Left lung (tissue), 10 donors: Measurements from ENCODE around the gene SECTM1. TPM values are rescaled to one million over a fixed set of nuclear protein-coding genes. Genes with fewer than 3 reads are reported as not detected.

ENCODE experiments used
- ATAC-seq: fragments of 200-7000 bp; cut with Tn5 transposase; one replicate; pipeline ENCODE4 v1.9.1; 2020; ENCODE audit warnings: moderate library complexity
- DNase-seq, 4 donors: peaks; one replicate each; pipeline ENCODE4 v3.0.0-alpha.2; 2013 to 2020
- H3K27ac ChIP-seq, 2 donors: fragments of 200-600 bp; sonication (generic) in 1 of 2; one replicate each; pipeline versions ENCODE4 v1.5.0 to v1.8.0; 2020 to 2021
- H3K27me3 ChIP-seq, 2 donors: fragments of 200-600 bp; sonication (generic) in 1 of 2; one replicate each; pipeline versions ENCODE4 v1.5.0 to v1.8.0; 2020 to 2021
- H3K36me3 ChIP-seq, 2 donors: fragments of 200-600 bp; sonication (generic) in 1 of 2; one replicate each; pipeline versions ENCODE4 v1.5.0 to v1.8.0; 2020 to 2021
- H3K4me1 ChIP-seq, 2 donors: fragments of 200-600 bp; one replicate each; pipeline ENCODE4 v1.8.0; 2021
- H3K4me3 ChIP-seq, 2 donors: fragments of 200-600 bp; sonication (generic) in 1 of 2; one replicate each; pipeline versions ENCODE4 v1.5.0 to v1.8.0; 2020 to 2021; ENCODE audit warnings: mild to moderate bottlenecking in 1 of 2
- H3K9me3 ChIP-seq, 2 donors: fragments of 200-600 bp; sonication (generic) in 1 of 2; one replicate each; pipeline versions ENCODE4 v1.5.0 to v1.8.0; 2020 to 2021
- CTCF ChIP-seq, 2 donors: fragments of 200-600 bp; sonication (generic) in 1 of 2; IDR thresholded peaks; one replicate each; pipeline versions ENCODE4 v1.5.0 to v1.8.0; 2021; ENCODE audit warnings: antibody characterized with exemption in 2 of 2
- intact Hi-C, 2 donors: fragments of 100-400 bp; cut with DNase I; formaldehyde crosslinking; loops; one replicate each; pipeline versions ENCODE4 v1.11.2 to v1.14.2; 2022
- polyA plus RNA-seq, 6 donors: library from polyadenylated mRNA; unstranded; fragments of 120-200 nt; gene quantifications; one replicate each; pipeline ENCODE4 v1.2.1, GENCODE V29; 2013; ENCODE audit not compliant: insufficient read length in 6 of 6
- total RNA-seq, 2 donors: library from RNA; stranded (reverse); fragmentation: NEBNext Ultra II Directional; extraction: Animal tissue kit (Norgen Biotek cat#: 25700); gene quantifications; one replicate each; pipeline ENCODE4 v1.2.1, GENCODE V29; 2021
- donor health status: DM: no; HTN: yes; CAD: no.
- donor health status: DM: no; HTN: no; CAD: no.

SECTM1 gene
- total and polyA plus RNA-seq, 8 donors: 1.9 to 36.8 (median 2.7) TPM

DNA sequence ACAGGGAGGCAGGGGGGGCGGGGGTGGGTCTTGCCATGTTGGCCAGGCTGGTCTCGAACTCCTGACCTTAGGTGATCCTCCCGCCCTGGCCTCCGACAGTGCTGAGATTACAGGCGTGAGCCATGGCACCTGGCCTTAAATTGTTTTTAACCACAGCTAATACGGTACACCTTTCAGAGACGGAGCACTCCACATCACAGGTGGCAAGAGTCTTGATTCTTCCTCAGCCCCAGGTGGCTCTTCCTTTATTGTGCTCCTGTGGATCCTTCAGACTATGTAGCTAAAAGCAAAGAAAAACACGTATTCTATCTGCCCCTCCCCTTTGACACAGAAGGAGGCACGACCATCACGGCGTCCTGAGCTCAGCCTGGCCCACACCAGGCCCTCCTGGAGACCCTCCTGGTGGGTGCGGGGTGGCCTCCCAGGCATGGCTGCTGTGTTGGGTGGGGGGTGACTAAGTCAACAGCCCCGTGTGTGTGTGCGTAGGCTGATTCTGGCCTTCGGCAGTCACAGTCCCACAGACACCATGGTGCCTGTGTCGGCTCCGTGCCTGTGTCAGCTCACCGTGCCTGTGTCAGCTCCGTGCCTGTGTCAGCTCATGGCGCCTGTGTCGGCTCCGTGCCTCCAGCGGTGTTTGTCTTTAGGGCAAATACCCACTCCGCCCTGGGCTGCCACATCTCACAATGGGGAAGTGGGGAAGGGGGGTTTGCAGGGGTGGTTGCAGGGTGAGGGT is 10.8 kb upstream of the SECTM1 start:
- DNase-seq (peak in 1 of 4 donors; percentile 47), ATAC-seq (no peak)
- H3K27me3 ChIP-seq: peaks cover 0 to 13% of the 10 kb centered on the region in 2 donors
- no peaks in the 10 kb centered on the region for H3K9me3 ChIP-seq
- H3K4me1 ChIP-seq: no peaks in the 10 kb centered on the region
- H3K27ac ChIP-seq: no peak overlapping the region
- no peak for TF ChIP-seq CTCF (IDR thresholded peaks at IDR 0.05)
- H3K36me3 ChIP-seq: no peaks in the 10 kb centered on the region
- intact Hi-C loops: no loop called here
- no peak overlapping the region for H3K4me3 ChIP-seq

GRCh38 chr17:82343560-82343959 is 10.0 kb upstream of the SECTM1 start:
- TF ChIP-seq CTCF (IDR thresholded peaks at IDR 0.05): no peak

GRCh38 chr17:82342361-82343079 is 9.0 kb upstream of the SECTM1 start:
- no peak overlapping the region for H3K27ac ChIP-seq
- H3K27me3 ChIP-seq: peaks cover 0 to 5% of the 10 kb centered on the region in 2 donors
- H3K9me3 ChIP-seq: no peaks in the 10 kb centered on the region
- intact Hi-C loops: no loop called here
- ATAC-seq (no peak), DNase-seq (peak in 1 of 4 donors; percentile 63)
- no peak overlapping the region for H3K4me3 ChIP-seq
- no peaks in the 10 kb centered on the region for H3K36me3 ChIP-seq
- TF ChIP-seq CTCF (IDR thresholded peaks at IDR 0.05): no peak
- H3K4me1 ChIP-seq: peaks cover 0 to 3% of the 10 kb centered on the region in 2 donors

More at GRCh38 chr17:82343560-82343959, 10.0 kb upstream of the SECTM1 start:
- intact Hi-C loops: no loop called here
- ATAC-seq: no peak
- peak in 1 of 4 donors; percentile 13 for DNase-seq
- Histone ChIP-seq H3K27me3 (peaks cover 0 to 9% of the 10 kb centered on the region in 2 donors), H3K27ac (no peak overlapping the region), H3K4me1 (peaks cover 0 to 3% of the 10 kb centered on the region in 2 donors), H3K4me3 (no peak overlapping the region), H3K36me3 (no peaks in the 10 kb centered on the region), H3K9me3 (no peaks in the 10 kb centered on the region)

- H3K27me3 ChIP-seq: no peaks in the 10 kb centered on the region
- H3K4me1 ChIP-seq: peaks cover 4 to 19% of the 10 kb centered on the region in 2 donors
- no peaks in the 10 kb centered on the region for H3K9me3 ChIP-seq
- peak overlapping the region in 1 of 2 donors; percentile 2 for H3K4me3 ChIP-seq
- TF ChIP-seq CTCF (IDR thresholded peaks at IDR 0.05): no peak
- ATAC-seq (peak; percentile 9), DNase-seq (peak in 1 of 4 donors; percentile 31)
- no peaks in the 10 kb centered on the region for H3K36me3 ChIP-seq
- intact Hi-C loops: no loop called here
- peak overlapping the region in 1 of 2 donors; percentile 5 for H3K27ac ChIP-seq
Measured at GRCh38 chr17:82339634-82340580, 6.3 kb upstream of the SECTM1 start.
